ENCODE measurements around the gene VMAC.

DNA sequence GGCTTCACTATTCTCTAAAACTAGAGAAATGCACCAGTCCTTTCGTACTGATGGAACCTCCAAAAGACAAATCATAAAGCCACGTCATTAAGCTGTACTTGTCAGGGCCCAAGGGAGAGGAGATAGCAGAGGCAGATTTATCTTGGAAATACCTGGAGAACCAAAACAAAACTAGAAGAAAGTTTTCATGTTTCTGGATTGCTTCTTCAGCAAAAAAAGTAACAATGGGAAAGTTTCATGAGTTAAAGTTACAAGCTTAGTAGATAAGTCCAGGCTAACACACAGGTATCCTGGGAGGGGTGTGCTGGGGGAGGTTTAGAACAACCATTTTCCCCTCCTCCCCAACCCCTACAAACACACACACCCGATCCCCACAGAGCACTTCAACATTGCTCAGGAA, 51.7 kb downstream of the VMAC start:
- TF ChIP-seq CTCF (IDR thresholded peaks at IDR 0.05; ENCODE audit: borderline replicate concordance, extremely low read depth, low read length, poor library complexity, severe bottlenecking) (no peak), EZH2 (IDR thresholded peaks at IDR 0.05; ENCODE audit: borderline replicate concordance, low read depth, low read length, severe bottlenecking) (no peak)
